Measurements from ENCODE around the gene IPMK. TPM values are rescaled to one million over a fixed set of nuclear protein-coding genes. Genes with fewer than 3 reads are reported as not detected.

IPMK gene
- total and polyA plus RNA-seq, 9 donors = 1.5 to 4.3 (median 2.8) TPM

- H3K4me1 ChIP-seq (ENCODE audit: insufficient read depth) = no peaks in the 10 kb centered on the region
- H3K36me3 ChIP-seq = no peaks in the 10 kb centered on the region
- no peaks in the 10 kb centered on the region for H3K27me3 ChIP-seq
- DNase-seq = no peak
- H3K9me3 ChIP-seq = no peaks in the 10 kb centered on the region
- WGBS, 3 donors = 1% methylated on average over 13 of the region's 13 CpGs
- peak overlapping the region; percentile 72 for H3K4me3 ChIP-seq
- peak overlapping the region; percentile 81 to 97 for H3K27ac ChIP-seq
- TF ChIP-seq POLR2A (IDR thresholded peaks at IDR 0.05) = no peak
- no peak for TF ChIP-seq EP300 (IDR thresholded peaks at IDR 0.05)
- intact Hi-C loops (cut with DNase I) = no loop called here
These were observed 806 bp upstream of the IPMK start for GRCh38 chr10:58268454-58268945.

GRCh38 chr10:58266826-58267712 is 625 bp downstream of the IPMK start:
- no peaks in the 10 kb centered on the region for H3K9me3 ChIP-seq
- H3K27me3 ChIP-seq = no peaks in the 10 kb centered on the region
- no peak for TF ChIP-seq CTCF (IDR thresholded peaks at IDR 0.05)
- TF ChIP-seq POLR2A (IDR thresholded peaks at IDR 0.05) = peak; percentile 29
- H3K27ac ChIP-seq = peak overlapping the region; percentile 81 to 97
- H3K4me3 ChIP-seq = peak overlapping the region; percentile 72
- no peaks in the 10 kb centered on the region for H3K36me3 ChIP-seq
- peak; percentile 41 to 65 (median 58) for DNase-seq
- WGBS, 3 donors = 1% methylated on average over 39 to 53 of the region's 53 CpGs
- intact Hi-C loops (cut with DNase I) = no loop called here
- no peaks in the 10 kb centered on the region for H3K4me1 ChIP-seq (ENCODE audit: insufficient read depth)

GRCh38 chr10:58266003-58266825 is 1.5 kb downstream of the IPMK start:
- Histone ChIP-seq H3K27me3 (no peaks in the 10 kb centered on the region), H3K36me3 (no peaks in the 10 kb centered on the region), H3K27ac (peak overlapping the region in 1 of 2 donors; percentile 97), H3K4me1 (ENCODE audit: insufficient read depth) (no peaks in the 10 kb centered on the region), H3K4me3 (peak overlapping the region; percentile 72), H3K9me3 (no peaks in the 10 kb centered on the region)
- DNase-seq = no peak
- intact Hi-C loops (cut with DNase I) = no loop called here
- WGBS, 3 donors = 28 to 36% (median 35%) methylated on average over 14 of the region's 14 CpGs
- no peak for TF ChIP-seq CTCF (IDR thresholded peaks at IDR 0.05)
- no peak for TF ChIP-seq POLR2A (IDR thresholded peaks at IDR 0.05)
- TF ChIP-seq EP300 (IDR thresholded peaks at IDR 0.05) = no peak

GRCh38 chr10:58265249-58265648 is 2.4 kb downstream of the IPMK start:
- Histone ChIP-seq H3K27me3 (no peaks in the 10 kb centered on the region), H3K4me3 (no peak overlapping the region), H3K36me3 (no peaks in the 10 kb centered on the region), H3K9me3 (no peaks in the 10 kb centered on the region), H3K4me1 (ENCODE audit: insufficient read depth) (no peaks in the 10 kb centered on the region), H3K27ac (no peak overlapping the region)
- no peak for DNase-seq
- intact Hi-C loops (cut with DNase I) = no loop called here
- WGBS, 3 donors = 40 to 44% (median 43%) methylated on average over 1 of the region's 1 CpG
- TF ChIP-seq POLR2A (IDR thresholded peaks at IDR 0.05) (no peak), CTCF (IDR thresholded peaks at IDR 0.05) (no peak), EP300 (IDR thresholded peaks at IDR 0.05) (no peak)

Measured in ovary (tissue), 9 donors.